Stimulated activated CD8-positive, alpha-beta memory T cell treated with anti-CD3 and anti-CD28 coated beads, Interleukin-15, amount 100 ng/mL, for 48 hours (primary cell): ENCODE results near the gene NPHP1.
"Not testable (repeated sequence)": the region's sequence is repeated elsewhere in the genome, so short reads cannot be mapped to it uniquely, and the experiment has no call there.

Source experiments
- DNase-seq, 2 donors: peaks; one replicate each; pipeline ENCODE4 v3.0.0-alpha.2; 2020; ENCODE audit warnings: low read depth in 2 of 2

NPHP1 gene

GRCh38 chr2:110204408-110205385, at the start of gene NPHP1:
Gene NPHP1 (minus strand): TSS chr2:110205013. CDS start chr2:110204968, 45 bp downstream.
- DNase-seq, result peak; percentile 74 to 75

- DNase-seq, result not testable (repeated sequence)
These were observed 43.4 kb upstream of the NPHP1 start for GRCh38 chr2:110248081-110248795.

GRCh38 chr2:110245488-110246435, 40.9 kb upstream of the NPHP1 start:
- not testable (repeated sequence) for DNase-seq

- not testable (repeated sequence) for DNase-seq
These were observed 38.5 kb upstream of the NPHP1 start for GRCh38 chr2:110243283-110243682.

GRCh38 chr2:110234514-110234913, 29.7 kb upstream of the NPHP1 start:
- DNase-seq, result not testable (repeated sequence)

GRCh38 chr2:110229886-110230285, 25.1 kb upstream of the NPHP1 start:
- not testable (repeated sequence) for DNase-seq

GRCh38 chr2:110222626-110223025, 17.8 kb upstream of the NPHP1 start:
- not testable (repeated sequence) for DNase-seq

GRCh38 chr2:110221938-110222337, 17.1 kb upstream of the NPHP1 start:
- no peak for DNase-seq

- no peak for DNase-seq
These were observed 15.4 kb upstream of the NPHP1 start for GRCh38 chr2:110220190-110220564.

GRCh38 chr2:110219496-110220189, 14.8 kb upstream of the NPHP1 start:
- no peak for DNase-seq

- DNase-seq, result not testable (repeated sequence)
These were observed 14.1 kb upstream of the NPHP1 start for GRCh38 chr2:110218889-110219288.

- DNase-seq, result no peak
These were observed 12.0 kb upstream of the NPHP1 start for GRCh38 chr2:110216803-110217202.

GRCh38 chr2:110216199-110216598, 11.4 kb upstream of the NPHP1 start:
- no peak for DNase-seq

- DNase-seq, result no peak
These were observed 10.8 kb upstream of the NPHP1 start for GRCh38 chr2:110215566-110216158.

- DNase-seq, result no peak
These were observed 10.3 kb upstream of the NPHP1 start for GRCh38 chr2:110215091-110215490.

GRCh38 chr2:110213522-110213921, 8.7 kb upstream of the NPHP1 start:
- DNase-seq, result not testable (repeated sequence)

GRCh38 chr2:110211938-110212858, 7.4 kb upstream of the NPHP1 start, which contains the start of gene MTLN:
Gene MTLN (minus strand): TSS chr2:110212547. CDS start chr2:110212525, 22 bp downstream.
- DNase-seq, result peak; percentile 37 to 54

- DNase-seq, result no peak
These were observed 1.0 kb upstream of the NPHP1 start for GRCh38 chr2:110205660-110206455.
